NCI-H1048 (cell line): Measurements from ENCODE around the gene TXNDC12.
"Not testable (repeated sequence)": the region's sequence is repeated elsewhere in the genome, so short reads cannot be mapped to it uniquely, and the experiment has no call there.

Experiments used
- DNase-seq: peaks from one replicate; lab custom pipeline; 2025; lab: John Stamatoyannopoulos, UW

Gene TXNDC12

DNA sequence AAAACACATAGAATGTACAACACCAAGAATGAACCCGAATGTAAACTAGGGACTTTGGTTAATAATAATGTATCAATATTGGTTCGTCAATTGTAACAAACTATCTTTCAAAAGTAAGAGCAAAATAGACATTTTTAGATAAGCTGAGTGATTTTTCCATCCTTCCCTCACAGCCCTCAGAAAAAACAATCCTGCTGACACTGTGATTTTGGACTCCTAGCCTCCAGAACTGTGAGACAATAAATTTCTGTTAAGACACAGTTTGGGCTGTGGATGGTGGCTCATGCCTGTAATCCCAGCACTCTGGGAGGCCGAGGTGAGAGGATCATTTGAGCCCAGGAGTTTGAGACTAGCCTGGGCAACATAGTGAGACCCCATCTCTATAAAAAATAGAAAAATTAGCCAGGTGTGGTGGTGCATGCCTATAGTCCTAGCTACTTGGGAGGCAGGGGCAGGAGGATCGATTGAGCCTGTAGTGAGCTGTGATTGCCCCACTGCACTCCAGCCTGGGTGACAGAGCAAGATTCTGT lies 9.3 kb downstream of the TXNDC12 start:
- DNase-seq: not testable (repeated sequence)

GRCh38 chr1:52045236-52045635 lies 9.8 kb downstream of the TXNDC12 start:
- DNase-seq: no peak

DNA sequence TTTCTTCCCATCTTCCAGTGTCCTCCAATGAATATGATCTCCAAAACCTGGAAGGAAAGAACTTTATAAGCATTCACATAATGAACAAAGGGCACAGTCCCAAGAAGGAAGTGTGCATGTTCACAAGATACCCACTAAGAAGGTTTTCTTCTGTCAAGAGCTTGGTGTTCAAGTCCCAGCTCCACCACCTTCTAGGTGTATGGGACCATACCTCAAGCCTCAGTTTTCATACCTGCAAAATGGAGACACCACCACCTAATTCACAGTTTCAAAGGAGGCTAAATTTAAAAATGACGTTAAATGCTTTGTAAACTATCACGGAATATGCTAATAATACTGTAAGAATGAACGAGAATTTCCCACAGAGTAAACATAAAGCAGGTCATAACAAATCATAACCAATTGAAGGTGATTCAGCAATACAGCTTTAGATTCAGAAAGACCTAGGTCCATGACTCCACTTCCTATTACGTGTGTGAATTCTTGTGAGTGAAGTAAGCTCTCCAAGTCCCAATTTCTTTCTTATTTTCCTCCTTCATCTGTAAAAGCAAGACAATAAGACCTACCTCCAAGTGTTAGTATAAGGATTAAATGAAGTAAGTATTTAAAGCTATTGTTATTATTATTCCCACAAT lies 13.3 kb downstream of the TXNDC12 start:
- no peak for DNase-seq

DNA sequence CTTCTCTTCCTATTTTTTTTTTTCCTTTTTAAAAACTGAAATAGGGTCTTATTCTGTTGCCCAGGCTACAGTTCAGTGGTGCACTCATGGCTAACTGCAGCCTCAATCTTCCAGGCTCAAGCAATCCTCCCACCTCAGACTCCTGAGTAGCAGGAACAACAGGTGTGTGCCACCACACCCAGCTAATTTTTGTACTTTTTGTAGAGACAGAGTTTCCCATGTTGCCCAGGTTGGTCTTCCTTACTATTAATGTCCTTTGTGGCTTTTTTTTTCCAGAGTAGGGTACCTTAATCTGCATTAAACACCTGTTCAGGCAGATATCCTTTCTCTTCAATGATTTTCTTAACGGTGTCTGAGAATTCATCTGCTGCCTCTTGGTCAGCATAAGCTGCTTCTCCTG lies 17.1 kb downstream of the TXNDC12 start:
- no peak for DNase-seq

GRCh38 chr1:52037402-52037814 lies 17.6 kb downstream of the TXNDC12 start:
- DNase-seq: no peak

DNA sequence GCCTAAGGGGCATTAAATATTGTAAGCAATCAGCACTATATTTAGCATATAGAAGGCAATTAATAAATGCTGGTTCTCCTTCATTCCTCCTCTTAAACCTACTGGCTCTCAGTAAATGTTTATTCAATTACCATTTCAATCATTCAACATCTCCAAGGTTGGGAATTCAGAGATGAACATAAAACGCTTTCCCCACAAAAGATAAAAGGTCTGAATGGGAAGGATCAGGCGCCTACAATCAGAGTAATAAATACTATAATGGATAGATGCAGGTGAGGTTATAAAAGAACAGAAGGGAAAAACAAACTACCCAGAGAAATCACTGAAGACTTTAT lies 21.0 kb downstream of the TXNDC12 start:
- no peak for DNase-seq

GRCh38 chr1:52033190-52034049 lies 21.6 kb downstream of the TXNDC12 start, which contains the start of gene KTI12:
KTI12 (minus strand) TSS chr1:52033810; CDS start chr1:52033761, 49 bp downstream.
- peak; percentile 73 for DNase-seq

- DNase-seq: no peak
Observed at GRCh38 chr1:52032785-52033131, 22.2 kb downstream of the TXNDC12 start.

DNA sequence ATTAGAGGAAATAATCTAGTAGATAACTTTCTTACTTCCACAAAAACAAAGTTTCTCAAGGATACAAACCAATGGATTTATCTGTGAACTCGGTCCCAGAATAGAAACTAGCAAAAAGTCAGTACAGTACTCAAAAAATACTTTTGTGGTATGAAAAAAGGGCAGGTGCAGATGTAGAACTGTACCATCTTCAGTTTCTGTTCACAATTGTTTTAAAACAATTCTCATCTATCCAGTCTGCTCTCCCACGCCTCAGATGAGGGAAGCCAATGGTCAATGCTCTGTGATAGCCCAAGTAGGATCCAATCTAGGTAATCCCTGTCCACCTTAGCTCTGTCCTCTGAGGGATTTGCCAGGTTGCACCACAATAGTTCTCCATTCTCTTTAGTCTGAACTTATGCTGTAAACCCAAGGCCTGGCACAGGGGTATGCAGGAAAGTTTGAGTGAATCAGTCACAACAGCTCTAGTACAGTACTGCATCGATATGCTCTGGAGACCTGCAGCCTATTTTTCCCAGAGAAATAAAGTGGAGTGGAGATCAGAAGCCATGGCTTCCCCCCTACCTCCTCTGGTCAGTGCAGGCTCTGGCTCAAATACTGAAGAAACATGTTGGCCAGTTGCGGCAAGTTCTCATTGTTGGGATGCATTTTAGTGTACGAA lies 22.7 kb downstream of the TXNDC12 start:
- no peak for DNase-seq

DNA sequence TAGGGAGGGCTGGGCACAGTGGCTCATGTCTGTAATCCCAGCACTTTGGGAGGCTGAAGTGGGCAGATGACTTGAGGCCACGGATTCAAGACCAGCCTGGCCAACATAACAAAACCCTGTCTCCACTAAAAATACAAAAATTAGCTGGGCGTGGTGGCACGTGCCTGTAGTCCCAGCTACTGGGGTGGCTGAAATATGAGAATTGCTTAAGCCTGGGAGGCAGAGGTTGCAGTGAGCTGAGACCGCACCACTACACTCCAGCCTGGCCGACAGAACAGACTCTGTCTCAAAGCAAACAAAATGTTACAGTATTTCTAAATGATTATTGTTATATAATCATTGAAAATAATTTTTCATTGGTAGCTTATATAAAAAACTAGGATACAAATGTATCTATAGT lies 26.2 kb downstream of the TXNDC12 start:
- DNase-seq: not testable (repeated sequence)

GRCh38 chr1:52028328-52028727 lies 26.7 kb downstream of the TXNDC12 start:
- DNase-seq: no peak

GRCh38 chr1:52026278-52026677 lies 28.7 kb downstream of the TXNDC12 start:
- no peak for DNase-seq

DNA sequence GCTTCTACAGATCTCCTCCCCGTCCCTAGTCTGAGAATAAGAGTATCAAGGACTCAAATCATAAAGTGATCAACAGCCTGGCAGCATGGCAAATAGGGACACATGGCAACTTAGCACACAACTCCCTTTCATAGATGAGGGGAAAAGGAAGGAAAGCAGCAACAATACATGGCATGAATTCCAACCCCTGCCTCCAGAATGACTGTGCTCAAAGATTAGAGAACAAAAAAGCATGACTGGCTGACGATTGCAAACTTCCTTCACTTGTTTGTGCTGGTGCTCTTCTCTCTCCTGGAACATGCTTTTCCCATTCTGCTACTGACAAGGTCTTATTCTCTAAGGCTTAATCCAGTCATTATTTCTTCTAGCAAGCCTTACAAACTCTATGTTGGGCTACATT lies 32.9 kb downstream of the TXNDC12 start:
- DNase-seq: no peak

DNA sequence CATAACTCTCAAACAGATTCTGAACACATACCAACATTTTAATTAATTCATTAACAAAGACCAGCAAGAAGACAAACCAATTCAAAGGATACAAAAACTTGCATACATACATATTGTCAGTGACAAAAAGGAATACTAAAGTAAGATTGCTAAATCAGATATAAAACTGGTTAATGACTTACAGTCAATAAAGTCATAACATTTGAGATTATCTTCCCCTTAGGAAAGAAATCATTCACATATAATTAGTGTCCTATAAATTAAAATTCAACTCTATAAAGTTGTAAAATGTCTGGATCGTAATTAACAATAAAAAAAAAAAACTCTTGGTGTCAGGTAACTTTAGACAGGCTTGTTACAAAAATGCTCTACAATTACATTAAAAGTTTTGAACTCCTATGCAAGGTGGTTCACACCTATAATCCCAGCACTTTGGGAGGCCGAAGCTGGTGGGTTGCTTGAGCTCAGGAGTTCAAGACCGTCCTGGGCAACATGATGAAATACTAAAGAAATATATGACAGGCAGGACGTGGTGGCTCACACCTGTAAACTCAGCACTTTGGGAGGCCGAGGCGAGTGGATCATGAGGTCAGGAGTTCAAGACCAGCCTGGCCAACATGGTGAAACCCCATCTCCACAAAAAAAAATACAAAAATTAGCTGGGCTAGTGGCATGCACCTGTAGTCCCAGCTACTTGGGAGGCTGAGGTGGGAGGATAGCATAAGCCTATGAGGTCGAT lies 46.8 kb downstream of the TXNDC12 start:
- no peak for DNase-seq

DNA sequence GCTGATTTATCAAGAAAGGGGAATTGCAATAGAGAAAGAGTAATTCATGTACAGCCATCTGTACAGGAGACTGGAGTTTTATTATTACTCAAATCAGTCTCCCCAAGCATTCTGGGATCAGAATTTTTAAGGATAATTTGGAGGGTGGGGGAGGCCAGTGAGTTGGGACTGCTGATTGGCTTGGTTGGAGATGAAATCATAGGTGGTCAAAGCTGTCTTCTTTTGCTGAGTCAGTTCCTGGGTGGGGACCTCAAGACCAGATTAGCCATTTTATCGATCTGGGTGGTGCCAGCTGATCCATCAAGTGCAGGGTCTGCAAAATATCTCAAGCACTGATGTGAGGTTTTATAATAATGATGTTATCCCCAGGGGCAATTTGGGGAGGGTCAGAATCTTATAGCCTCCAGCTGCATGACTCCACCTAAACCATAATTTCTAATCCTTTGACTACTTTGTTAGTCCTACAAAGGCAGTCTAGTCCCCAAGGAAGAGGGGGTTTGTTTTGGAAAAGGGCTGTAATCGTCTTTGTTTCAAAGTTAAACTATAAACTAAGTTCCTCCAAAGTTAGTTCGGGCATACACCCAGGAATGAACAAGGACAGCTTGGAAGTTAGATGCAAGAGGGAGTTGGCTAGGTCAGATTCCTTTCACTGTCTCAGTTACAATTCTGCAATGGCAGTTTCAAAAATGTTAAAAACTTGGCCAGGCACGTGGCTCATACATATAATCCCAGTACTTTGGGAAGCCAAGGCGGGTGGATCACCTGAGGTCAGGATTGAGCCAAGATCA lies 47.6 kb downstream of the TXNDC12 start:
- no peak for DNase-seq

DNA sequence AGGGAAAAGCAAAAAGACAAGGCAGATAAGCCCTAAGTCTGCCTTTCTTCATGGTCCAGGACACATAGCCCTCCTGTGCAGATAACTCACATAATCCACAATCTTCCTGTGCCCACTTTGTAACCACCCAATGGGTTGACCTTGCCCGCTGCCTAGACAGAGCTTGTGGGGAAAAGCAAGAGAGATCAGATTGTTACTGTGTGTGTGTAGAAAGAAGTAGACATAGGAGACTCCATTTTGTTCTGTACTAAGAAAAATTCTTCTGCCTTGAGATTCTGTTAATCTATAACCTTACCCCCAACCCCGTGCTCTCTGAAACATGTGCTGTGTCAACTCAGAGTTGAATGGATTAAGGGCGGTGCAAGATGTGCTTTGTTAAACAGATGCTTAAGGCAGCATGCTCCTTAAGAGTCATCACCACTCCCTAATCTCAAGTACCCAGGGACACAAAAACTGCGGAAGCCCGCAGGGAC lies 48.9 kb downstream of the TXNDC12 start:
- DNase-seq: not testable (repeated sequence)

- not testable (repeated sequence) for DNase-seq
Observed at GRCh38 chr1:52005548-52005947, 49.4 kb downstream of the TXNDC12 start.

DNA sequence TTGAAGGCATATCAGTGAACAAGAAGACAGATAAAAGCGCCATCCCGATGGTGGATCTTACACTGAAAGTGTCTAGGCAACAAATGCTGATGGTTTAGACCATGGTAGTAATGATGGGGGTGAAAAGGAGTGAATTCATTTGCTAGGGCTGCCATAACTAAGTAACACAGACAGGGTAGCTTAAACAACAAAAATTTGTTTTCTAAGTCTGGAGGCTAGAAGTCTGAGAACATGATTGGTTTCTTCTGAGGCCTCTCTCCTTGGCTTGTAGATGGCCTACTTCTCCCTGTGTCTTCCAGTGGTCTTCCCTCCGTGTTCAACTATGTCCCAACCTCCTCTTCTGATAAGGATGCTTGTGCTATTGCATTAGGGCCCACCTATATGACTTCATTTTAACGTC lies 51.1 kb downstream of the TXNDC12 start:
- DNase-seq: no peak

- peak; percentile 77 for DNase-seq
Observed at GRCh38 chr1:52002038-52002917, 52.7 kb downstream of the TXNDC12 start.

DNA sequence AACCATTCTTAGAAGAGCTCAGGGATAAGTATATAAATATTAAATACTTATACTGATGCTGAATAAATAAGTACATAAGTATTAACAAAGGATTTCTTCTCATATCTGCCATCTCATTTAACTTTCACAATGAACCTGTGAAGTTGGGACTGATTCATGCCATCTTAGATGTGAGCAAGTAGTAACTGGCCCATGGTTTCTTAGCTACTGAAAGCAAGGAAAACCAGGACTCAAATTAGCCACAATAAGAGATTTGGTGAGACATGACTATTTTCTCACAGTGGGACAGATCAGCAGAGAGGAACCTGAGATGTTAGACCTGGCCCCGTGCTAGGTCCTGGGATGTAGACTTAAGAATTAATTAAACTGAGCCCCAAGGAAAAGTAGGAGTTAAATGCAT lies 56.3 kb downstream of the TXNDC12 start:
- DNase-seq: no peak
